Stimulated activated CD8-positive, alpha-beta memory T cell treated with anti-CD3 and anti-CD28 coated beads, Interleukin-15, amount 100 ng/mL, for 4 hours (primary cell): Measurements from ENCODE around the gene AKAP12.

Experiments
- DNase-seq, 2 donors: peaks; one replicate each; pipeline ENCODE4 v3.0.0-alpha.2; 2020; ENCODE audit warnings: low read depth in 2 of 2

AKAP12 gene

DNA sequence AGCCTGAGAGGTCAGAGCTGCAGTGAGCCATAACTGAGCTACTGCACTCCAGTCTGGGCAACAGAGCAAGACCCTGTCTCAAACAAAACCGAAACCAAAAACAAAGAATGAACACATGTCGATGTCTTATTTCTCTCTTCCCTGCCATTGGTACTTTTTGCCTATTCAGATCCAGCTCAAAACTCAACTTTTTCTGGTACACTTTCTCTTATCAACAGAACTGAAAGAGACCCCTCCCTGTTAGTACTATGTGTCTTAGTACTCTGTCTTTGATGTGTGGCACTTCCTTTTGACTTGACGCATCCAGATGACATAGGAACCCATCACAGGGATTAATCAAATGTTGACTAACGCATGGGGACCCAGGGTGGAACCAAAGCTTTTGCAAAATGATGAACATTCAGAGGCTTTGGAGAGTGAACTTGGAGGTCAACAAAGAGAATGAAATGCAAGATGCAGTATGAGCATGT is 44.8 kb downstream of the AKAP12 start:
- no peak for DNase-seq

DNA sequence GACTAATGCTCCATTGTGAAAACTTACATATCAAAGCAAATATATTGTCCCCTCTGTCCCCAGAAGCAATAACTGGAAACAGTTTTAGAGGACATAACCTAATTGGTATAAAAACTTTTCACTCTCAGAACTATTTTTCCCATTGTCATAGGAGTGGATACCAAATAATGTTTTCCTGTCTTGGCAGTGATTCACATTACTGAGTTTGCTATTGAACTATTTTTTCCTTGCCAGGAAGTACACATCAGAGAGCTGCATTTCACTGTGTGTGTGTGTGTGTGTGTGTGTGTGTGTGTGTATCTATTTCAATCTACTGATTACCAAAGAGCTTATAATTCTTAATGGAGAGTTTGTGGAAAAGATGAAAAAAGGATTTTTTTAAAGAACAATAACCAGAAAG is 45.4 kb downstream of the AKAP12 start:
- DNase-seq: no peak

DNA sequence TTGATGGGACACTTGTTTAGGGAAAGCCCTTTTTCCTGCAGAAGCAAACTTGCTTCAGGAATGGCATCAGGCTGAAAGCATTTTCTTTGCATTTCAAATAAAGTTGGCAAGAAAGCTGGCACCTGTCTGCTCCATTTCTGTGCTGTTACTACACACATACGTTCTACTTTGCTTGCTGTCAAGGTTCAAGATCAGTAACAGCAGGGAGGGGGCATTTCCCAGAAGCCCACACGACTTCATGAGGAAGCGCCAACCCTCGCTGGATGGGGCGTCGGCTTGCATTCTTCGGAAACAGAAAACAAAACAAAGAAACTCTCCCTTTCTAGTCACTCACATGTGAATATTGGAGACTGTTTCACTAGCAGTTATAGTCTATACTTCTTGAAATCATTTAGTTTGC is 46.4 kb downstream of the AKAP12 start:
- no peak for DNase-seq

DNA sequence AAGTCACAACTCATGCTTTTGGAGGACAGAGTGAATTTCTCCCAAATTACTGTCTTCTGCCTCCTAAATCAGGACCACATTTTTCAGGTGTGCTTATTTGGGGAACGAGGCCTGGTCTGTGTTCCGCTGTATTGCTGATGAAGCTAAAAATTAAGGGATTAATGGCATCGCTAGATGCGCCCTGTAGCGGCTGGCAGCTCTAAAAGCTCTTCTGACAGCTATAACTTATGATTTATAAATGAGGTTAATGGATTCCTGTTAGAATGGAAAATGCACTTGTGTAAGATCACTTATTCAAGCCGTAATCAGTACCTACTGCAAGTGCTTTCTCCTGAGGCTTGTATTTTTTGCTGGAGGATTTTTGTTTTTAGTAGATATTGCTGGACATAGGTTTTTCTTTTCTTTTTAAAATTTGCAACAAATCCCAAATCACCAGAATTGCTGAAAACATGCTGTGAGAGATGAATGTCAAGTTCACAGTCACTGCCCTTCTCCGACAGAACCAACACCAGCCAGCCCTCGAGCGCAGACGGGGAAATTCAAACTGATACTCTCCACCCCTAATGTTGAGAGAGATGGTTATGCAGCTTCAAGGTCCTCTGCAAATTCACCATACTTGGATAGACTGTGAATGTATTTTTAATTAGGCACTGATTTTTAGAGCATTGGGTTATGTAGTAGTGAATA is 49.1 kb downstream of the AKAP12 start:
- no peak for DNase-seq

DNA sequence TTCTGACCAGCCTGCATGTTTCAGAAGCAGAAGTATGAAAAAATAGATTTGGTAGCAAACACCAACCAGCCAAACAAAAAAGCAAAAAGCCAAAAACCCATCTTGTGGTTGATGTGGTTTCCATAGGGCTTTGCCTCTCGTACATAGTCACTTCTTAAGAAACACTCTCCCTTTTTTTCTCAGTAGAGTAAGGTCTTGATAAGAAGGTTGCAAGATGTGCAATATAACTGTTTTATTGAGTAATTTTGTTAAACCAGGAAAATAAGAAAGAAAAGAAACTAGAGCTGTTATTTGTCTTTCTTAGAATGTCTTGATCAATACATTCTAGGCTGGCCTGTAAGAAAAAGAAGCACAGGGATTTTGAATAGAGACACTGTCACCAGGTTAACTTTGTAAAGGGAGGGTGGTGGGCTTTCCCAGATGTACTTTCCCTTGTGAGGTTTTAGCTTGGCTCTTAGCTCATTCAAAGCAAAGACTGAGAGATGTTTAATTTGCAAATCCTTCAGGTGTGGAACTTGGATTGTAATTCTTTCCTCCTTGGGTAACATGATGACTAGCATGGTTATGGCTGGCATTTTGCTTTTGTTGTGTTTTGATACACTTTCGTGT is 49.7 kb downstream of the AKAP12 start:
- no peak for DNase-seq

DNA sequence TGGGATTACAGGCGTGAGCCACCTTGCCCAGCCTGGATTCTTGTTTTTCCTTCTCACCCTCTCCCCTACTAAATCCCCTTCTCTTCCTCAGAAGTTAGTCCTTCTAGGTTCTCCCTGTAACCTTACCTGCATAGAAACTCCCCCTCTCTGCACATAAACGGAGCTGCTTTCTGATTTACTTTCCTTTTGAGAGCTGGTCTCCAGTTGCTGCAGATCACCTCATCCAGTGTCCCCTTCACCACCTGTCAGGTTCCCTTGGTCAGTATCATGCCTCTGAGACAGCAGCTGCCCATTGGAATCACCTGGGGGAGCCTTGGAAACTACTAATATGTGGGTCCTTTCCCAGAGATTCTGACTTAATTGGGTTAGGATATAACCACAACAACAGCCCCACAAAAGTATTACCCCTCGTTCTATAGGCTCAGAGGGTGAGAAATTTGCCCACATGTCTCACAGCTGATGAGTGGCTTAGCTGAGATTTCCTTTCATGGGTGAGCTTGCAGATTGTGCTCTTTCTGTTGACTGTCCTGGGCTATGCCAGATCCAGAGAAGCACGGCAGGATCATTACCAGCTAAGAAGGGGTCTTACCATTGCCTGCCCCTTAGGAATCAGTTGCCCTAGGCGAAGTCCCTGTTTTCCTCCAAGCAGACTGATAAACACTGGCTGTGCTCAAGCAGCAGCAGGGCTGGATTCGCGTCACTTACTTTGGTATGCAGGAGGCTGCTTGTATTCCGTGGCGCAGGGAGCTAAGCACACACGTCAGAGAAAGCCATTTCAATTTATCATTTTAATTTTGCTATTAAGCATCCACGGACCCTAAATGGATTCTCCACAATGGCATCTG is 51.3 kb downstream of the AKAP12 start:
- no peak for DNase-seq

DNA sequence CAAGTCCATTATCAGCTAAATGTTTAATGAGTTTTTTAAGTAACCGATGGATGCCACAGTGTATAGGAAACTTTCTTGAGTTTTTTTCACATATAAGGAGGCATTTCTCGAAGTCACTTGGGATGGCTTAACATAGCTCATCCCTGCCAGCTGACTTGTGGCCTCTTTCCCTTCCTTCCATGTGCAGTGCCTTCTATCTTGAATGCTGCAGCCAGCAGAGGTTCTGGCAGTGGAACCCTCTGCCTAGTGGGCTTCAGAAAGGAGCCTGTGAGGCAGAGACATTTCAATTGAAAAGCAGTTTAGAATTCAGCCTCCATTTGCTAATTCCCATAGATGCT is 51.9 kb downstream of the AKAP12 start:
- DNase-seq: no peak

DNA sequence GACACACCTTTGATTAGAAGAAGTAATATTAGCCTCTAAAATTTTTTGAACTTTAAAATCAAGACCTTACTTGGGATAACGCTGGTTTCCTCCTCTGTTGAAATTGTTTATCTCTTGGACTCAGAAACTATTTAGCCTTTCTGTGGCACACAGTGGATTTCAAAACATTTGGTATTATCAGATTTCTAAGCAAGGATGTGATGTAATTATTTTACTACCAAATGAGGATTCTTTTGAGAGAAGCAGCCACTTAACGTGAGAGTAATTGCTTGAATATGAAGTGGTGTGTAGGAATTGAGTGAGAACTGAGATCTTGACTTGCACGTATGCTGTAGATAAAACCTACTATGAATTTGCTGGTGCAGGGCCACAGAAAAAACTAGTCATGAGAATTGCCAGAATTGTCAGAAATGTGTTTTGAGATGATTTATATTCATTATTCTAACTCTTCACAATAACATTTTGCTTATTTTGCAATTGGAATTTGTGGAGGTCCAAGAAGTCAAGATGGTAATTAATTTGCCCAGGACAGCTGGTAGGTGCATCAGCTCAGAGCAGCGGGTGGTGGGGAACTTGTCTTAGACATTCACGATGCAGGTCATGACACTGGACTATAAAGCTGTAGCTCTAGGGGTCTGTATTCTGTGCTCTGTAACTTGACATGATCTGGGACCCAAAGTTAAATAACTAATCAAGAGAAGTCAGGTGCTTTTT is 53.4 kb downstream of the AKAP12 start:
- DNase-seq: no peak

DNA sequence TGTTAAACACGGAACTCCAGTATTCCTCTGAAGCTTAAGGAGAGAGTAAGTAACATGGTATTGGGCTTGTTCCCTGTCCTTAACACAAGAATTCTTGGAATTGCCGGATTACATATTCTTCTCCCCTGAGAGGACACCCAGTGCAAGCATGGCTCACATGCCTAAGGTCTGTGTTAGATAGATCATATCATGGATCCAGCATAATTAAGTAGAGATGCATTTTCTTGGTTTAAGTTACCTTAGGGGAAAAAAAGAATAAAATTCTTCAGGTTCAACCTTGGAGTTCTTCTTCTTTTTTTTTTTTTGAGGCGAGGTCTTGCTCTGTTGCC is 53.9 kb downstream of the AKAP12 start:
- no peak for DNase-seq

DNA sequence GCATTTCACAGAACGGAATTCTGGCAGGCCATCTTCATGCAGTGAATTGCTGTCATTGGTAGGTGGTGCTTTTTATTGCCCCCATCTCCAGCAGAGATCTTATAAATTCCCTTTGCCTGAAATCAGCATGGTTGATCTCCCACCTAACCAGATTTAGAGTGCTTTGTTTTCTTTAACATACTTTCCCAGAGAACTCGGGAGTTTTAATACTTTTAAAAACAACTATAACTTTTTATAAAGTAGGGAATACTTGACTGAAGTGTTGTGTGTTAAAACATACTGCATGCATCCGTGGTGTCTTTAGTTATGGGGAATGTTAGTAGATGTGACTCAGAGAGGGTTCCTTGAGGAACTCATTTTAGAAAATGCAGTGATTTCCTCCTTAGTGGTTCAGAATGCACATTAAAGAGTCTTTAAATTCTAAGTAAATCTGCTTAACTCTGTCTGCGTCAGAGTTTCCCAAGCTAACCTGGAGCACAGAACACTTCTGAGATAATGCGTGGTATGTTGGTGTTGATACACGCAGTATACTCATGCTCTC is 54.9 kb downstream of the AKAP12 start:
- DNase-seq: no peak

DNA sequence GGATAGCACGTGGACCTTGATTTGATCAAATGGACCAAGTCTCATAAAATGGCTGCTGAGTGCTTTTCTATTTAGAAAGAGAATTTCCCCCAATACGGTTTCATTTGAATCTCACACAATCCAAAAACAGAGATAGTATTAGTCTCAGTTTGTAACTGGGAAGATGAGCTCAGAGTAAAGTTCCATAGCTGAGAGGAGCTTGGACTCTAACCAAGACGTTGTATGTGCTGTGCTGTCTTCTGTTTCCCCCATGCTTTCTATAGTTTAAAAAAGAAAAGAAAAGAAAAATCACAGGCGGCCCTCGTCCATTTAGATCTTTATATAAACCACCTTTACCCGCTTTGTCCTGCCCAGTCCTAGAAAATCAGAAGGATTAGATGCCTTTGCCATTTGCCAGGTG is 58.1 kb downstream of the AKAP12 start:
- DNase-seq: no peak

DNA sequence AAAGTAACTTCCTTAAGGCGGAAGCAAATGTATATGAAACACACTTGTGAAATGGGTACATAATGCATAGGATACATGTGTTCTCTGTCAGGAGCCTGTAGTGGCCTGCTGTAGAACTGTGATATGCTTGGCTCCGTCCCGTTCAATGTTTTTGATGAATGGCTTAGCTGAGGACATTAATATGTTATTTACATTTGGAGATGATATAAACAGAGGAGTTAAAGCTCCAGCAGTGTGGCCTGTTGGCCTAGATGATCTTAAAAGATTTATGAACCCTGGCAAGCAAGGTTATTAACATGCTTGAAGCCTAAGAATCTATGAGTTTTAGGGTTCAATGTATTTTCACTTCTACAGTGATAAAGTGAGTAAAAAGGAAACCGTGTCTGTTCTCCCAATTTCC is 59.2 kb downstream of the AKAP12 start:
- DNase-seq: no peak

DNA sequence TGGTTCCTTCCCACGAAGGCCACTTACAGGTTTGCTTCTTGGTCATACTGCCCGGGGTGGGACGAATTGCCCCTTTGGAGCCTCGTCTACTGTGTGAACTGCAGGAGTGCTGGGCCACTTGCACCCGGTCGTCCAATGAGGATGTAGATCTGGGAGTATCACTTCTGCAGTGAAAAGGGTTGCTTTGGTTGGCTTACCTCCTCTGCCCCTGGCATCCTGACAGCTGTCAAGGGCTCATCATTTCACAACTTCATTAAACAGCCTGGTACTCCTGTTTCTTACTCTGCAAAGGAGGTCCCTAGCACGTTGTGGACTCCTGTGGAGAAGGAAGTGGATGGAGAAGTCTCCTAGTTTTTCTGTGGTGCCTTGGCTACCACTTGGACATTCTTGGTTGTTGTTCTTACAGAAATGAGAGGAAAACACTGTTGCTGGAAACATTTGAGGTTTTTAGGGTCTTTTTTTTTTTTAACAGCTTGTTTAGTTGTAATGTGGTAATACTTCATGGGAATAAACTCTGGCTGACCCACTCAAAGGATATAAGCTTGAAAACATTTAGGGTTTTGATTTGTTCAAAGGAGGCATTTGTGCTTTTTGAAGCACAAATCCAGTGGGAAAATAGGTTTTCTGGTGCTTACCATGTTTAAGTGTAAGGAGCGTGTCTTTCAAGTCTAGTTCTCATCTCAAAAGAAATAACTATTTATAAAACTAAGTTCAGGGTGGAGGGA is 60.7 kb downstream of the AKAP12 start:
- DNase-seq: no peak

DNA sequence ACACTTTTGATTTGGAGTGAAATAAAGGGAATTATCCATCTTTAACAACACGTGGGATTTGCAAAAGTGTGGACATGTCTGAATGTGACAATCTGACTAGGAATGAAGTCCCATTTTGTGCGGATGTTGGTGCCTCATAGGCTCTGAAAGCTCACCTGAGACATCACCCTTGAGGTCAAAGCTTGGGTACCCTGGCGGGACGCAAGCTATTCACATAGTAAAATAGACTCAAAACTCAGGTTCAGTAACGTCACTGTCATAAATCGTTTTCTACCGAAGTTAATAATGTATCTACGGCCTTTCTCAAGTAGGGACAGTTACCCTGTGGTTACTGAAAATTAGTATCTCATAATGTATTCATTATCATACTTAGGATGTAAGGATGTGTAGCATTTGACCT is 61.8 kb downstream of the AKAP12 start:
- no peak for DNase-seq

DNA sequence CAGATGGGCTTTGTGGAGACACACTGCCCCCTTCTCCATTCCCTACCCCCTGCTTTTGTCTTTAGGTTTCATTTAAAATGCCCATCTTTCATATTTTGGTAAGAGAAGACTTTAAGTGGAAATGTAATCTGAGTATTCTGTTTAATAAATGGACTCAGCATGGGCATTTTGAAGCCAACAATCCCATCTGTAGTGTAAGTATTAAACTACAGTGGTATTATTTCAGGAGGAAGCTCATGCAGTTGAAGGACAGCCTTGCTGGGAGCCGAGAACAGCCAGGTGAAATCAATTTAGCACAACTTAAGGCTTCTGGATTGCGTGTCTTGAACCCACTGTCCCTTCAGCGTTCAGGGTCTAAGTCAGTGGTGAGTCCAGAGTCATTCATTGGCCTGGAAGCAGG is 63.5 kb downstream of the AKAP12 start:
- no peak for DNase-seq

DNA sequence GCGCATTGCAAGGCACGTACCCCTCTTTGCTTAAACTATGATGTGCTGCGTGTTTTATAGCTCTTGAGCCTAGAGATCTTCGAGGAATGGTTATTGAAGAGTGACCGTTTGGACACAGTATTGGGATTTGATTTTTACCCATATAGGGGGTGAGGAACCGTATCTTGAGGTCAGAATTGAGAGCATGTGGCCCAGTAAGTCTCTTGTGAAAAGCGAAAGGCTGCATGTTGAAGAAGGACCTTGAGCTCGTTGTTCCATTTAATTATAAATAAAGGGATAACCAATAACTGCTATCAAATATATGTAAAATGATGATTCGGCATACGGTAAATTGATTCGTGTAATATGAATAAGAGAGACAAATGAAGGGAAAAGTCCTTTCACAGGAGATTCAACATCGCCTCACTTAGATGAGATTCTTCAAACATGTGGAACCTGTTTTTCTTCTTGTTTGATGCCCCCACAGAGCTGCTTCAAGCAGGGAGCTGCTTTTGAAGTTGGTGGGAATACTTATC is 66.6 kb downstream of the AKAP12 start:
- no peak for DNase-seq

DNA sequence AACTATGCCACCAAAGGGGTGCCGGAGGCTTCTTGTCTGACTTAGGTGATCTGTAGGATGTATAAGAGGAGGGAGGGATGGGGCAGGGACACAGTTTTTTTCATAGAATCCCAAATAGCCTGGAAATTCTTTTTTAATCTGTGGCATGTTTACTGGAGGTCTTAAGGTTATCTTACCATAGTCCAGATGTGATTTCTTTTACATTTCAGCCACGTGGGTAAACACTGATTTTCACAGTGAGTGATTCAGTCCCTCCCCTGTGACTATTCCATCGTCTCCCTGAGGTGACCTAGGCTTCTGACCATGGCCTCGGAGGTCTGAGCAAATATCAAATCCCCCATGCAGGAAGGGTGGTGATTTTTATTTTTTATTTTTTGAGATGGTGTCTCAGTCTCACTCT is 67.7 kb downstream of the AKAP12 start:
- DNase-seq: no peak

DNA sequence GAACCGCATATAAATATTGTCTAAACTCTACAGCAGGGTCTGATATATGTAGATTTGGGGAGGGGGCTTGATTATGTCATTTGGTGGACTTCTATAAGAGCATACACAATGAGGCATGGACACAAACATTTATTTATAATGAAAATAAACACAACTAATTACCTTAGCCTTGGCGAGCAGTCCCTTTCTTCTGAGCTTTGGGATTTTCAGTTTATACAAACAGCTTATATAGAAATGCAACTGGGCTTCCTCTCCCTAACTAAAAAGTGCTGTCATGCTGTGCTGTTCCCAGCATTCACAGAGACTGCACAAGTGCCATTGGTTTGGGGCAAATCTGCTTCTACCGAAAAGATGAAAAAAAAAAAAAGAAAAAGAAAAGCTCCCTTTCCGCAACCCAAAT is 69.9 kb downstream of the AKAP12 start:
- no peak for DNase-seq

DNA sequence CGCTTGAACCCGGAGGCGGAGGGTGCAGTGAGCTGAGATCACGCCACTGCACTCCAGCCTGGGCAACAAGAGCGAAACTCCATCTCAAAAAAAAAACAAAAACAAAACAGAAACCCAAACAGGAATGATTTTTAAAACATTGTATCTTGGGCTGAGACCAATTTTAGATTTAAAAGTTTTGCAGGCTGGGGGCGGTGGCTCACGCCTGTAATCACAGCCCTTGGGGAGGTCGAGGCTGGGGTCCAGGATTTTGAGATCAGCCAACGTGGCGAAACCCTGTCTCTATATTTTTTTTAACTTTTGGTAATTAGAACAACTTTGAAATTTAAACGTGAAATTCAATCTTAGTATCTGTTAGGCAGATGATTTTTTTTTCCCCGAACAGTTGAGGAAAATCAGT is 70.5 kb downstream of the AKAP12 start:
- DNase-seq: no peak

DNA sequence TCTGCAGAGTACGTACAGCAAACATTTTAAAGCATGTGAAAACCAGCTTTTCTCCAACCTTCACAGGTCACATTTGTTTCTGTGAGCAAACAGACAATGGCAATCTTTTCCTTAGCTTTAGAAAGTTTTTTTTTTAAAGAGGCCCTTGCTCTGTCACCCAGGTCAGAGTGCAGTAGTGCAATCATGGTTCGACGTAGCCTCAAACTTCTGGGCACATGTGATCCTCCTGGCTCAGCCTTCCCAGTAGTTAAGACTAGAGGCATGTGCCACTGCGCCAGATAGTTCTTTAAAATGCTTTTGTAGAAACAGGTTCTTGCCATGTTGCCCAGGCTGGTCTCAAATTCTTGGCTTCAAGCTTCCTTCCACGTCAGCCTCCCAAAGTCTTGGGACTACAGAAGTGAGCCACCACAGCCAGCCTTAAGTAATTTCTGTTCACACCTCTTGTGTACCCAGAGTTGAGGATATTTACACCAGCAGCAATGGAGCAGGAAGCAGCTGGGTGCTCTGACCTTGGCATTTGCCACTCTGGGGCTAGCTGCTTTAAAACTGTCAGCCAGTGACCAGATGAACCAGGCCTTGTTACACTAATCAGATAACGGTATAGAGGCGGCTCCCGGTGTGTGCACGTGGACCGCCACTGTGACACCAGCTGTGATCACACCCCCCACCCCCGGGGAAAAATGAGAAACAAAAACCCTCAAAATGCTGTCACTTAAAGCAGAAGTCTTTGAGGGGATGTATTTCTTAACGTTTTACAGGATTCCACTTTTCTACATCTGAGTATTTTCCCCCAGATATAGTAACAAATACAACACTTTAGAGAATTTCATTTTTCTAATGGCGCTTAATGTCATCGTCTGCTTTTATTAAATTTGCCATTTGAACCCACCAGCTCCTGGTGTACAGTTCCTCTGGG is 71.3 kb downstream of the AKAP12 start:
- no peak for DNase-seq
